ENCODE data around the gene GRB7.

- TF ChIP-seq CTCF (IDR thresholded peaks at IDR 0.05 in 4 of 5, conservative IDR thresholded peaks at IDR 0.05 in 1 of 5) (no peak), POLR2A (IDR thresholded peaks at IDR 0.05) (no peak)
These were observed 49.3 kb downstream of the GRB7 start for GRCh38 chr17:39787041-39787440.
